HepG2 (cell line): ENCODE data around the gene RNF208. TPM values are rescaled to one million over a fixed set of nuclear protein-coding genes. Genes with fewer than 3 reads are reported as not detected.
A peak's percentile ranks its signal among the peaks of the same experiment; 100 is the strongest.

Experiments
- ETV6 ChIP-seq: sonication (generic); formaldehyde crosslinking; conservative IDR thresholded peaks from 2 replicates; pipeline ENCODE4 v1.4.0; 2020; ENCODE audit warnings: missing genetic modification reagents
- GLI4 ChIP-seq: sonication (generic); formaldehyde crosslinking; IDR thresholded peaks from 2 replicates; pipeline ENCODE4 v1.5.1; 2020; ENCODE audit warnings: missing genetic modification reagents, mild to moderate bottlenecking, moderate library complexity, borderline replicate concordance
- GTF2F1 ChIP-seq: fragments of 150-350 bp; IDR thresholded peaks from 2 replicates; pipeline ENCODE4 v1.6.1; 2014; ENCODE audit warnings: low read length
- MBD4 ChIP-seq: IDR thresholded peaks from 2 replicates; pipeline ENCODE4 v1.6.1; 2012; ENCODE audit warnings: low read length, inconsistent platforms, borderline replicate concordance
- MED1 ChIP-seq: sonication (generic); formaldehyde crosslinking; IDR thresholded peaks from 2 replicates; pipeline ENCODE4 v1.4.0; 2020; ENCODE audit warnings: missing genetic modification reagents
- NFE2 ChIP-seq: sonication (generic); formaldehyde crosslinking; IDR thresholded peaks from 2 replicates; pipeline ENCODE4 v1.4.0; 2020; ENCODE audit warnings: missing genetic modification reagents
- RFX3 ChIP-seq: IDR thresholded peaks from 2 replicates; pipeline ENCODE4 v1.6.1; 2016; ENCODE audit warnings: missing biosample characterization, missing genetic modification reagents
- SMAD9 ChIP-seq: sonication (generic); formaldehyde crosslinking; IDR thresholded peaks from 2 replicates; pipeline ENCODE4 v1.5.1; 2020; ENCODE audit warnings: mild to moderate bottlenecking, missing genetic modification reagents
- SMYD3 ChIP-seq: sonication (generic); formaldehyde crosslinking; IDR thresholded peaks from 2 replicates; pipeline ENCODE4 v1.8.1; 2023; ENCODE audit warnings: mild to moderate bottlenecking, missing genetic modification reagents
- SNAPC2 ChIP-seq: sonication (generic); formaldehyde crosslinking; IDR thresholded peaks from 2 replicates; pipeline ENCODE4 v1.8.1; 2022; ENCODE audit warnings: mild to moderate bottlenecking, missing genetic modification reagents
- SNRNP70 ChIP-seq: fragments of 200-400 bp; formaldehyde crosslinking; IDR thresholded peaks from 2 replicates; pipeline ENCODE4 v1.6.1; 2017; ENCODE audit warnings: mild to moderate bottlenecking, low read depth, low read length, moderate library complexity
- ZBTB39 ChIP-seq: sonication (generic); formaldehyde crosslinking; IDR thresholded peaks from 2 replicates; pipeline ENCODE4 v1.5.0; 2020; ENCODE audit warnings: missing genetic modification reagents
- ZMAT3 ChIP-seq: sonication (generic); formaldehyde crosslinking; conservative IDR thresholded peaks from 2 replicates; pipeline ENCODE4 v1.7.0; 2021; ENCODE audit warnings: missing genetic modification reagents
- ZNF207 ChIP-seq: fragments of 450-650 bp; IDR thresholded peaks from 2 replicates; pipeline ENCODE4 v1.6.1; 2016; ENCODE audit warnings: antibody characterized with exemption, borderline replicate concordance
- ZNF256 ChIP-seq: sonication (generic); formaldehyde crosslinking; conservative IDR thresholded peaks from 2 replicates; pipeline ENCODE4 v1.4.0; 2020; ENCODE audit warnings: missing genetic modification reagents
- ZNF276 ChIP-seq: sonication (generic); formaldehyde crosslinking; IDR thresholded peaks from 2 replicates; pipeline ENCODE4 v1.4.0; 2020; ENCODE audit warnings: mild to moderate bottlenecking, low read depth, missing genetic modification reagents
- ZNF292 ChIP-seq: sonication (generic); formaldehyde crosslinking; IDR thresholded peaks from 2 replicates; pipeline ENCODE4 v1.8.1; 2022; ENCODE audit warnings: mild to moderate bottlenecking, low read depth, missing genetic modification reagents, borderline replicate concordance
- polyA plus RNA-seq, 8 experiments: library from polyadenylated mRNA; depleted of rRNA in 3 of 8; stranded (reverse) in 7 of 8; unstranded in 1 of 8; fragments of >200 nt; fragmentation: Illumina TruSeq in 4 of 8; extraction: Trizol in 4 of 8; gene quantifications; 2 replicates each; pipeline versions ENCODE4 v1.2.1 to v1.2.3, GENCODE V29; 2011 to 2016; ENCODE audit warnings: low read depth in 4 of 8, missing spikeins in 1 of 8, mixed read lengths in 1 of 8; ENCODE audit not compliant: insufficient read depth in 1 of 8
- total RNA-seq, 5 experiments: library from RNA; depleted of rRNA; stranded (reverse); fragments of >200 nt; fragmentation: Illumina TruSeq; extraction: Trizol; gene quantifications; 2 replicates each; pipeline ENCODE4 v1.2.3, GENCODE V29; 2016; ENCODE audit warnings: low read depth in 1 of 5
- TF ChIP-seq, protein P1 (sequence below): fragments of 450-650 bp; IDR thresholded peaks from 2 replicates; pipeline ENCODE4 v1.6.1; 2016
- TF ChIP-seq, protein P2 (sequence below): sonication (generic); formaldehyde crosslinking; IDR thresholded peaks from 2 replicates; pipeline ENCODE4 v1.5.0; 2020; ENCODE audit warnings: mild to moderate bottlenecking, missing genetic modification reagents
- TF ChIP-seq, protein P3 (sequence below): sonication (generic); formaldehyde crosslinking; IDR thresholded peaks from 2 replicates; pipeline ENCODE4 v1.8.0; 2022; ENCODE audit warnings: missing genetic modification reagents, low read depth, mild to moderate bottlenecking, borderline replicate concordance

Gene RNF208
- total and polyA plus RNA-seq, 2 of the 13 experiments (the other 11 are each of a cell fraction or from before 2014, with no cell fraction given), result 1.6 to 2.1 TPM

GRCh38 chr9:137236238-137236935 lies 14.3 kb upstream of the RNF208 start (continued):
- TF ChIP-seq ZBTB39 (CRISPR knock-in tag) (peak; percentile 36; the same call in 1 of the 2 replicates), MED1 (CRISPR knock-in tag) (peak; percentile 89), GTF2F1 (no peak), RFX3 (CRISPR knock-in tag) (no peak), ZNF292 (CRISPR knock-in tag) (peak; percentile 28; the same call in 1 of the 2 replicates), SMYD3 (CRISPR knock-in tag) (0 out of 2 replicates have a peak, but pooled peaks have one; percentile 44), ETV6 (no peak), ZNF207 (no peak), SNRNP70 (no peak), NFE2 (CRISPR knock-in tag) (no peak), SMAD9 (CRISPR knock-in tag) (no peak), ZNF276 (CRISPR knock-in tag) (no peak), ZNF256 (no peak), SNAPC2 (no peak), GLI4 (CRISPR knock-in tag) (peak; percentile 73; the same call in 1 of the 2 replicates), ZMAT3 (CRISPR knock-in tag) (no peak; the same call in 1 of the 2 replicates), MBD4 (no peak)
- TF ChIP-seq, protein P1, sequence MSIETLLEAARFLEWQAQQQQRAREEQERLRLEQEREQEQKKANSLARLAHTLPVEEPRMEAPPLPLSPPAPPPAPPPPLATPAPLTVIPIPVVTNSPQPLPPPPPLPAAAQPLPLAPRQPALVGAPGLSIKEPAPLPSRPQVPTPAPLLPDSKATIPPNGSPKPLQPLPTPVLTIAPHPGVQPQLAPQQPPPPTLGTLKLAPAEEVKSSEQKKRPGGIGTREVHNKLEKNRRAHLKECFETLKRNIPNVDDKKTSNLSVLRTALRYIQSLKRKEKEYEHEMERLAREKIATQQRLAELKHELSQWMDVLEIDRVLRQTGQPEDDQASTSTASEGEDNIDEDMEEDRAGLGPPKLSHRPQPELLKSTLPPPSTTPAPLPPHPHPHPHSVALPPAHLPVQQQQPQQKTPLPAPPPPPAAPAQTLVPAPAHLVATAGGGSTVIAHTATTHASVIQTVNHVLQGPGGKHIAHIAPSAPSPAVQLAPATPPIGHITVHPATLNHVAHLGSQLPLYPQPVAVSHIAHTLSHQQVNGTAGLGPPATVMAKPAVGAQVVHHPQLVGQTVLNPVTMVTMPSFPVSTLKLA, result no peak
- TF ChIP-seq, protein P2, sequence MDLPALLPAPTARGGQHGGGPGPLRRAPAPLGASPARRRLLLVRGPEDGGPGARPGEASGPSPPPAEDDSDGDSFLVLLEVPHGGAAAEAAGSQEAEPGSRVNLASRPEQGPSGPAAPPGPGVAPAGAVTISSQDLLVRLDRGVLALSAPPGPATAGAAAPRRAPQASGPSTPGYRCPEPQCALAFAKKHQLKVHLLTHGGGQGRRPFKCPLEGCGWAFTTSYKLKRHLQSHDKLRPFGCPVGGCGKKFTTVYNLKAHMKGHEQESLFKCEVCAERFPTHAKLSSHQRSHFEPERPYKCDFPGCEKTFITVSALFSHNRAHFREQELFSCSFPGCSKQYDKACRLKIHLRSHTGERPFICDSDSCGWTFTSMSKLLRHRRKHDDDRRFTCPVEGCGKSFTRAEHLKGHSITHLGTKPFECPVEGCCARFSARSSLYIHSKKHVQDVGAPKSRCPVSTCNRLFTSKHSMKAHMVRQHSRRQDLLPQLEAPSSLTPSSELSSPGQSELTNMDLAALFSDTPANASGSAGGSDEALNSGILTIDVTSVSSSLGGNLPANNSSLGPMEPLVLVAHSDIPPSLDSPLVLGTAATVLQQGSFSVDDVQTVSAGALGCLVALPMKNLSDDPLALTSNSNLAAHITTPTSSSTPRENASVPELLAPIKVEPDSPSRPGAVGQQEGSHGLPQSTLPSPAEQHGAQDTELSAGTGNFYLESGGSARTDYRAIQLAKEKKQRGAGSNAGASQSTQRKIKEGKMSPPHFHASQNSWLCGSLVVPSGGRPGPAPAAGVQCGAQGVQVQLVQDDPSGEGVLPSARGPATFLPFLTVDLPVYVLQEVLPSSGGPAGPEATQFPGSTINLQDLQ (CRISPR knock-in tag), result no peak
- TF ChIP-seq, protein P3, sequence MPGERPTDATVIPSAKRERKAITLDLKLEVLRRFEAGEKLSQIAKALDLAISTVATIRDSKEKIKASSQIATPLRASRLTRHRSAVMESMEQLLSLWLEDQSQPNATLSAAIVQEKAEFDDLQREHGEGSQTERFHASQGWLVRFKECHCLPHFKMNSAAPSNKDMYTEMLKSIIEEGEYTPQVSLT (CRISPR knock-in tag), result no peak
